Activated CD8-positive, alpha-beta T cell treated with anti-CD3 and anti-CD28 coated beads for 36 hours (primary cell): ENCODE results near the gene CCDC89. TPM values are rescaled to one million over a fixed set of nuclear protein-coding genes. Genes with fewer than 3 reads are reported as not detected.
A peak's percentile ranks its signal among the peaks of the same experiment; 100 is the strongest.
"Not testable (repeated sequence)": the region's sequence is repeated elsewhere in the genome, so short reads cannot be mapped to it uniquely, and the experiment has no call there.

Experiments
- ATAC-seq: fragments of 200-7000 bp; cut with Tn5 transposase; one replicate; pipeline ENCODE4 v1.10.0; 2021; ENCODE audit warnings: mild to moderate bottlenecking, moderate library complexity
- CTCF ChIA-PET: fragments of 350-600 bp; sonication (Branson Sonifier 250); formaldehyde crosslinking; loops from one replicate; lab custom pipeline; 2021; ENCODE audit warnings: antibody characterized with exemption; lab: Charles Lee
- POLR2A ChIA-PET: fragments of 350-600 bp; sonication (Branson Sonifier 250); formaldehyde crosslinking; loops from one replicate; lab custom pipeline; 2021; ENCODE audit warnings: antibody characterized with exemption; lab: Charles Lee
- DNase-seq: peaks from one replicate; pipeline ENCODE4 v3.0.0-alpha.2; 2020
- H3K27ac Mint-ChIP-seq: one replicate; pipeline ENCODE4 v1.8.0; 2021; ENCODE audit warnings: mild to moderate bottlenecking, mixed read lengths
- H3K27me3 Mint-ChIP-seq: one replicate; pipeline ENCODE4 v1.8.0; 2021; ENCODE audit warnings: mixed read lengths
- H3K36me3 Mint-ChIP-seq: one replicate; pipeline ENCODE4 v1.8.0; 2021; ENCODE audit warnings: low read depth, mixed read lengths
- H3K4me1 Mint-ChIP-seq: one replicate; pipeline ENCODE4 v1.8.0; 2021; ENCODE audit warnings: low read depth, mixed read lengths
- H3K4me3 Mint-ChIP-seq: one replicate; pipeline ENCODE4 v1.8.0; 2021; ENCODE audit warnings: mild to moderate bottlenecking, moderate library complexity, mixed read lengths
- H3K9me3 Mint-ChIP-seq: one replicate; pipeline ENCODE4 v1.8.0; 2021; ENCODE audit warnings: mixed read lengths
- CTCF ChIP-seq: fragments of 200-600 bp; IDR thresholded peaks from one replicate; pipeline ENCODE4 v1.8.0; 2022; ENCODE audit warnings: antibody characterized with exemption, mild to moderate bottlenecking
- intact Hi-C: fragments of 100-400 bp; cut with micrococcal nuclease; formaldehyde crosslinking; loops from one replicate; pipeline ENCODE4 v1.10.0; 2022
- total RNA-seq, 2 experiments: library from RNA; stranded (reverse); gene quantifications; one replicate each; pipeline ENCODE4 v1.2.3, GENCODE V29; 2021

The CCDC89 gene
- total RNA-seq, 2 experiments from 2014 or later = 0.36 TPM; not detected in 1

- Mint-ChIP-seq H3K9me3 (no peaks in the 10 kb centered on the region), H3K4me1 (peaks cover 44% of the 10 kb centered on the region), H3K27ac (no peak overlapping the region), H3K4me3 (peak overlapping the region; percentile 99), H3K27me3 (no peaks in the 10 kb centered on the region), H3K36me3 (peaks cover 58% of the 10 kb centered on the region)
- intact Hi-C loops = loop anchor here (5.0 to 10.0 kb wide), 3 partner anchors 35 to 163 kb away; partner anchors contain the start of genes DLG2 and TMEM126B
- DNase-seq (no peak), ATAC-seq (no peak)
- ChIA-PET POLR2A (interaction anchor here (0.7 to 4.3 kb wide), 3 partner anchors 9 to 34 kb away, joined by 3 to 38 read pairs (median 4); partner anchors contain the start of genes DLG2 and TMEM126A), CTCF (no interaction called here)
- no peak for TF ChIP-seq CTCF
Measured at GRCh38 chr11:85661972-85662664, 23.9 kb downstream of the CCDC89 start.

- DNase-seq (no peak), ATAC-seq (no peak)
- Mint-ChIP-seq H3K27ac (no peak overlapping the region), H3K4me3 (no peak overlapping the region), H3K27me3 (no peaks in the 10 kb centered on the region), H3K9me3 (no peaks in the 10 kb centered on the region), H3K4me1 (peaks cover 55% of the 10 kb centered on the region), H3K36me3 (peaks cover 61% of the 10 kb centered on the region)
- POLR2A ChIA-PET = interaction anchor here (2.7 kb wide), 1 partner anchor 11 kb away, joined by 15 read pairs; the partner anchor contains the start of gene TMEM126A
- TF ChIP-seq CTCF = no peak
- CTCF ChIA-PET = interaction anchor here (2.1 kb wide), 1 partner anchor 10 kb away, joined by 8 read pairs; the partner anchor contains the start of gene TMEM126A
- intact Hi-C loops = no loop called here
Measured at GRCh38 chr11:85658180-85658579, 27.8 kb downstream of the CCDC89 start.

GRCh38 chr11:85656777-85657176, 29.2 kb downstream of the CCDC89 start:
- ATAC-seq = no peak
- no peak for TF ChIP-seq CTCF
- CTCF ChIA-PET = interaction anchor here (1.0 kb wide), 1 partner anchor 9 kb away, joined by 3 read pairs; the partner anchor contains the start of gene TMEM126A
- no peaks in the 10 kb centered on the region for H3K9me3 Mint-ChIP-seq
- POLR2A ChIA-PET = interaction anchor here (2.7 kb wide), 1 partner anchor 9 kb away, joined by 15 read pairs; the partner anchor contains the start of gene TMEM126A
- no peak overlapping the region for H3K4me3 Mint-ChIP-seq
- DNase-seq = no peak
- intact Hi-C loops = no loop called here
- H3K27me3 Mint-ChIP-seq = no peaks in the 10 kb centered on the region
- peaks cover 66% of the 10 kb centered on the region for H3K4me1 Mint-ChIP-seq
- peaks cover 58% of the 10 kb centered on the region for H3K36me3 Mint-ChIP-seq
- H3K27ac Mint-ChIP-seq = peak overlapping the region; percentile 74

- H3K4me3 Mint-ChIP-seq, H3K27ac Mint-ChIP-seq, intact Hi-C loops, DNase-seq, H3K9me3 Mint-ChIP-seq, ATAC-seq, CTCF ChIA-PET, H3K27me3 Mint-ChIP-seq: not testable (repeated sequence)
- POLR2A ChIA-PET = interaction anchor here (1.2 to 2.2 kb wide), 2 partner anchors 9 to 28 kb away, joined by 3 to 14 read pairs; no protein-coding TSS in a partner anchor
- Mint-ChIP-seq H3K36me3 (peaks cover 48% of the 10 kb centered on the region), H3K4me1 (peaks cover 64% of the 10 kb centered on the region)
Measured at GRCh38 chr11:85654343-85654742, 31.7 kb downstream of the CCDC89 start.

GRCh38 chr11:85652786-85653447, 33.1 kb downstream of the CCDC89 start:
- no peak for DNase-seq
- TF ChIP-seq CTCF = no peak
- ChIA-PET POLR2A (interaction anchor here (0.5 to 2.9 kb wide), 6 partner anchors 9 to 157 kb away, joined by 3 to 14 read pairs (median 3); no protein-coding TSS in a partner anchor), CTCF (no interaction called here)
- intact Hi-C loops = no loop called here
- Mint-ChIP-seq H3K9me3 (no peaks in the 10 kb centered on the region), H3K27me3 (no peaks in the 10 kb centered on the region), H3K4me1 (peaks cover 58% of the 10 kb centered on the region), H3K27ac (peak overlapping the region; percentile 80), H3K36me3 (peaks cover 36% of the 10 kb centered on the region), H3K4me3 (no peak overlapping the region)
- peak; percentile 45 for ATAC-seq
